Smooth muscle cell (in vitro differentiated cells): ENCODE data around the gene LRRK2. TPM values are rescaled to one million over a fixed set of nuclear protein-coding genes. Genes with fewer than 3 reads are reported as not detected.

Experiments used
- DNase-seq: peaks from one replicate; lab custom pipeline; 2025; ENCODE audit not compliant: unreplicated experiment; lab: John Stamatoyannopoulos, UW
- H2AFZ ChIP-seq: fragments of 200-600 bp; sonication (generic); 2 replicates; pipeline ENCODE4 v1.6.0; 2016; ENCODE audit warnings: antibody characterized with exemption, low read depth, mild to moderate bottlenecking
- H3F3A ChIP-seq: fragments of 200-600 bp; sonication (generic); 2 replicates; pipeline ENCODE4 v1.6.0; 2017; ENCODE audit warnings: antibody characterized with exemption, low read depth
- H3K27ac ChIP-seq: fragments of 200-600 bp; sonication (generic); 2 replicates; pipeline ENCODE4 v1.5.1; 2016; ENCODE audit warnings: low read depth, mild to moderate bottlenecking
- H3K27me3 ChIP-seq: fragments of 200-600 bp; sonication (generic); 2 replicates; pipeline ENCODE4 v1.6.1; 2016; ENCODE audit warnings: low read depth, mild to moderate bottlenecking
- H3K36me3 ChIP-seq: fragments of 200-600 bp; sonication (generic); 2 replicates; pipeline ENCODE4 v1.5.1; 2016; ENCODE audit warnings: low read depth
- H3K4me1 ChIP-seq: fragments of 200-600 bp; sonication (generic); 2 replicates; pipeline ENCODE4 v1.5.1; 2016; ENCODE audit warnings: low read depth
- H3K4me2 ChIP-seq: fragments of 200-600 bp; sonication (generic); 2 replicates; pipeline ENCODE4 v1.6.0; 2016; ENCODE audit warnings: mild to moderate bottlenecking
- H3K4me3 ChIP-seq: fragments of 200-600 bp; sonication (generic); 2 replicates; pipeline ENCODE4 v1.5.1; 2016; ENCODE audit warnings: mild to moderate bottlenecking
- H3K79me2 ChIP-seq: fragments of 200-600 bp; sonication (generic); 2 replicates; pipeline ENCODE4 v1.6.0; 2016; ENCODE audit warnings: low read depth, mild to moderate bottlenecking
- H3K9ac ChIP-seq: fragments of 200-600 bp; sonication (generic); 2 replicates; pipeline ENCODE4 v1.6.0; 2016; ENCODE audit warnings: low read depth
- H3K9me3 ChIP-seq: fragments of 200-600 bp; sonication (generic); replicated peaks from 2 replicates; pipeline ENCODE4 v1.5.1; 2016; ENCODE audit warnings: low read depth
- H4K20me1 ChIP-seq: fragments of 200-600 bp; sonication (generic); 2 replicates; pipeline ENCODE4 v1.6.0; 2016; ENCODE audit warnings: low read depth
- CTCF ChIP-seq: fragments of 200-600 bp; sonication (generic); IDR thresholded peaks from 2 replicates; pipeline ENCODE4 v1.5.1; 2017; ENCODE audit warnings: borderline replicate concordance, mild to moderate bottlenecking, antibody characterized with exemption; ENCODE audit not compliant: insufficient read depth, poor library complexity, severe bottlenecking
- WGBS: methylation state at CpG from one replicate; pipeline ENCODE4 v1.1.7; 2016; ENCODE audit warnings: low lambda C conversion rate; 5-methylcytosine and 5-hydroxymethylcytosine counted together
- polyA plus RNA-seq: library from polyadenylated mRNA; unstranded; fragments of >200 nt; fragmentation: Nextera tagmentation; extraction: Ambion mirVana; gene quantifications from 2 replicates; pipeline ENCODE4 v1.2.1, GENCODE V29; 2016
- total RNA-seq: library from RNA; depleted of rRNA; stranded (reverse); fragments of >200 nt; gene quantifications from 2 replicates; pipeline ENCODE4 v1.2.3, GENCODE V29; 2014

Gene LRRK2
- total and polyA plus RNA-seq, 2 experiments from 2014 or later: not detected

GRCh38 chr12:40212566-40212965, 12.2 kb upstream of the LRRK2 start:
- H3K27ac ChIP-seq: no peak overlapping the region
- H2AFZ ChIP-seq: no peak overlapping the region
- no peaks in the 10 kb centered on the region for H3F3A ChIP-seq
- no peaks in the 10 kb centered on the region for H3K36me3 ChIP-seq
- H4K20me1 ChIP-seq: no peaks in the 10 kb centered on the region
- WGBS: 79% methylated on average over 2 of the region's 2 CpGs
- H3K79me2 ChIP-seq: no peaks in the 10 kb centered on the region
- DNase-seq: no peak
- H3K9me3 ChIP-seq: no peaks in the 10 kb centered on the region
- H3K9ac ChIP-seq: no peak overlapping the region
- TF ChIP-seq CTCF: no peak
- no peaks in the 10 kb centered on the region for H3K4me1 ChIP-seq
- no peak overlapping the region for H3K4me3 ChIP-seq
- no peaks in the 10 kb centered on the region for H3K27me3 ChIP-seq
- H3K4me2 ChIP-seq: no peak overlapping the region

GRCh38 chr12:40215982-40216381, 8.8 kb upstream of the LRRK2 start:
- Histone ChIP-seq H3K4me2 (no peak overlapping the region), H3F3A (no peaks in the 10 kb centered on the region), H3K36me3 (no peaks in the 10 kb centered on the region), H3K79me2 (no peaks in the 10 kb centered on the region), H3K9ac (no peak overlapping the region), H3K27ac (no peak overlapping the region), H3K4me1 (no peaks in the 10 kb centered on the region), H3K4me3 (no peak overlapping the region), H3K27me3 (no peaks in the 10 kb centered on the region), H2AFZ (no peak overlapping the region), H3K9me3 (no peaks in the 10 kb centered on the region), H4K20me1 (no peaks in the 10 kb centered on the region)
- TF ChIP-seq CTCF: no peak
- 96% methylated on average over 1 of the region's 1 CpG for WGBS
- DNase-seq: no peak

GRCh38 chr12:40216516-40217288, 8.1 kb upstream of the LRRK2 start:
- Histone ChIP-seq H3K36me3 (no peaks in the 10 kb centered on the region), H4K20me1 (no peaks in the 10 kb centered on the region), H3K9me3 (no peaks in the 10 kb centered on the region), H3K4me3 (no peak overlapping the region), H3K27ac (no peak overlapping the region), H3K27me3 (no peaks in the 10 kb centered on the region), H3K79me2 (no peaks in the 10 kb centered on the region), H3K4me1 (no peaks in the 10 kb centered on the region), H3F3A (no peaks in the 10 kb centered on the region), H2AFZ (no peak overlapping the region), H3K9ac (no peak overlapping the region), H3K4me2 (no peak overlapping the region)
- TF ChIP-seq CTCF: no peak
- no peak for DNase-seq

- peaks cover 18% of the 10 kb centered on the region for H3K27me3 ChIP-seq
- H3K27ac ChIP-seq: no peak overlapping the region
- H3K9ac ChIP-seq: no peak overlapping the region
- H2AFZ ChIP-seq: no peak overlapping the region
- TF ChIP-seq CTCF: no peak
- no peak for DNase-seq
- H3K9me3 ChIP-seq: no peaks in the 10 kb centered on the region
- no peak overlapping the region for H3K4me3 ChIP-seq
- H3K36me3 ChIP-seq: no peaks in the 10 kb centered on the region
- H3K4me2 ChIP-seq: no peak overlapping the region
- H3K4me1 ChIP-seq: no peaks in the 10 kb centered on the region
- H3K79me2 ChIP-seq: no peaks in the 10 kb centered on the region
- H4K20me1 ChIP-seq: no peaks in the 10 kb centered on the region
- H3F3A ChIP-seq: no peaks in the 10 kb centered on the region
Observed at GRCh38 chr12:40219760-40220159, 5.0 kb upstream of the LRRK2 start.
